CD4-positive, alpha-beta memory T cell (primary cell): ENCODE data around the gene IL33. TPM values are rescaled to one million over a fixed set of nuclear protein-coding genes. Genes with fewer than 3 reads are reported as not detected.

Experiments used
- CTCF ChIA-PET: fragments of 350-600 bp; sonication (Branson Sonifier 250); formaldehyde crosslinking; loops from one replicate; lab custom pipeline; 2021; ENCODE audit warnings: inconsistent platforms; ENCODE audit not compliant: partially characterized antibody; lab: Charles Lee
- POLR2A ChIA-PET: fragments of 350-600 bp; sonication (Branson Sonifier 250); formaldehyde crosslinking; loops from one replicate; lab custom pipeline; 2021; ENCODE audit not compliant: partially characterized antibody; lab: Charles Lee
- DNase-seq, 5 donors: peaks; one replicate each; pipeline versions ENCODE4 v3.0.0 to v3.0.0-alpha.2; 2020 to 2022; ENCODE audit warnings: mixed read lengths in 1 of 5
- H3K27ac ChIP-seq: one replicate; pipeline ENCODE4 v1.7.0; 2013; ENCODE audit warnings: low read depth, low read length
- H3K27me3 ChIP-seq: 2 replicates; pipeline ENCODE4 v1.7.0; 2013; ENCODE audit warnings: mild to moderate bottlenecking, low read length, moderate library complexity; ENCODE audit not compliant: insufficient read depth
- H3K36me3 ChIP-seq: 2 replicates; pipeline ENCODE4 v1.7.0; 2013; ENCODE audit warnings: mild to moderate bottlenecking, low read length, moderate library complexity; ENCODE audit not compliant: insufficient read depth
- H3K4me1 ChIP-seq: 2 replicates; pipeline ENCODE4 v1.7.0; 2013; ENCODE audit warnings: mild to moderate bottlenecking, low read length, moderate library complexity; ENCODE audit not compliant: insufficient read depth
- H3K4me3 ChIP-seq, 2 donors: one replicate each; pipeline ENCODE4 v1.7.0; 2013; ENCODE audit warnings: low read length in 2 of 2, mild to moderate bottlenecking in 1 of 2
- H3K9me3 ChIP-seq, 2 donors: one replicate each; pipeline ENCODE4 v1.7.0; 2013; ENCODE audit warnings: low read length in 2 of 2, control low read depth in 1 of 2; ENCODE audit not compliant: control insufficient read depth in 1 of 2
- H3K27ac Mint-ChIP-seq, 7 donors: one replicate each; pipeline ENCODE4 v1.8.0; 2020 to 2021; ENCODE audit warnings: mixed read lengths in 7 of 7, mild to moderate bottlenecking in 6 of 7, inconsistent platforms in 3 of 7, moderate library complexity in 3 of 7
- H3K27me3 Mint-ChIP-seq, 2 donors: one replicate each; pipeline ENCODE4 v1.8.0; 2020 to 2021; ENCODE audit warnings: mixed read lengths in 2 of 2
- H3K36me3 Mint-ChIP-seq, 2 donors: one replicate each; pipeline ENCODE4 v1.8.0; 2020 to 2021; ENCODE audit warnings: mixed read lengths in 2 of 2, inconsistent platforms in 1 of 2, mild to moderate bottlenecking in 1 of 2
- H3K4me1 Mint-ChIP-seq, 4 donors: one replicate each; pipeline ENCODE4 v1.8.0; 2020 to 2021; ENCODE audit warnings: mixed read lengths in 4 of 4, mild to moderate bottlenecking in 1 of 4
- H3K4me3 Mint-ChIP-seq, 8 donors: one replicate each; pipeline ENCODE4 v1.8.0; 2020 to 2021; ENCODE audit warnings: mixed read lengths in 8 of 8, mild to moderate bottlenecking in 7 of 8, moderate library complexity in 6 of 8, inconsistent platforms in 3 of 8
- H3K9me3 Mint-ChIP-seq, 8 donors: one replicate each; pipeline ENCODE4 v1.8.0; 2020 to 2021; ENCODE audit warnings: mixed read lengths in 8 of 8, mild to moderate bottlenecking in 5 of 8, inconsistent platforms in 3 of 8, moderate library complexity in 1 of 8
- intact Hi-C: fragments of 100-400 bp; cut with micrococcal nuclease; formaldehyde crosslinking; loops from one replicate; pipeline ENCODE4 v1.15.1; 2023
- polyA plus RNA-seq, 2 donors: library from polyadenylated mRNA; unstranded; fragments of 300-500 nt; fragmentation: Illumina TruSeq; gene quantifications; one replicate each; pipeline ENCODE4 v1.2.3, GENCODE V29; 2021
- total RNA-seq, 2 experiments: library from RNA; stranded (reverse); gene quantifications; one replicate each; pipeline ENCODE4 v1.2.3, GENCODE V29; 2021

The IL33 gene
- total and polyA plus RNA-seq, 4 experiments from 2014 or later: not detected

GRCh38 chr9:6239694-6240093, 24.1 kb downstream of the IL33 start:
- Histone ChIP-seq H3K9me3 (no peaks in the 10 kb centered on the region), H3K27me3 (no peaks in the 10 kb centered on the region), H3K36me3 (no peaks in the 10 kb centered on the region), H3K27ac (no peak overlapping the region), H3K4me3 (no peak overlapping the region), H3K4me1 (no peaks in the 10 kb centered on the region)
- Mint-ChIP-seq H3K9me3 (peaks cover 0 to 3% (median 0%) of the 10 kb centered on the region in 8 donors), H3K4me1 (no peaks in the 10 kb centered on the region), H3K27ac (no peak overlapping the region), H3K36me3 (no peaks in the 10 kb centered on the region), H3K4me3 (no peak overlapping the region), H3K27me3 (peaks cover 4 to 9% of the 10 kb centered on the region in 2 donors)
- ChIA-PET POLR2A (no interaction called here), CTCF (no interaction called here)
- intact Hi-C loops: no loop called here
- DNase-seq: no peak

DNA sequence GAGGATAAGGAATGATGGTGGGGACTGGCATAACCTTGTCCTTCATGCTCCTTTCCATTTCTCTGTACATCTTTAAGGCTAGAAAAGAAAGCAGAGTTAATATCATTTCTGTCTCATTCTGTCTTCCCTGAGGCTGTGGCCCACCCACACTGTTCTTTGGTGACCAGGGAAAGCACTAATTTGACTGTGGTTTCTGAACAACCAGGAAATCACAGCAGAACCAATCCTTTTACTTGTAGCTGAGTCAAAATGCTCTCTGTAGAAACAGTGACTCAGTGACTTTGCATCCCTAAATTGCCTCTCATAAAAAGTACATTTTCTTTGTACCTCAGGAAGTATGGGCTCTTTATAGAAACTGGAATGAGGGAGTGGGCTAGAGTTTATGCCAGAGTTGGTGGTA, 28.1 kb downstream of the IL33 start:
- no peak overlapping the region for H3K4me3 ChIP-seq
- H3K9me3 Mint-ChIP-seq: peaks cover 0 to 3% (median 0%) of the 10 kb centered on the region in 8 donors
- H3K36me3 ChIP-seq: no peaks in the 10 kb centered on the region
- H3K36me3 Mint-ChIP-seq: no peaks in the 10 kb centered on the region
- H3K27ac Mint-ChIP-seq: no peak overlapping the region
- peaks cover 0 to 3% (median under 1%) of the 10 kb centered on the region in 4 donors for H3K4me1 Mint-ChIP-seq
- H3K9me3 ChIP-seq: no peaks in the 10 kb centered on the region
- ChIA-PET POLR2A (no interaction called here), CTCF (no interaction called here)
- no peak for DNase-seq
- intact Hi-C loops: no loop called here
- no peaks in the 10 kb centered on the region for H3K4me1 ChIP-seq
- H3K27me3 ChIP-seq: no peaks in the 10 kb centered on the region
- H3K27me3 Mint-ChIP-seq: peaks cover 9 to 16% of the 10 kb centered on the region in 2 donors
- H3K27ac ChIP-seq: no peak overlapping the region
- H3K4me3 Mint-ChIP-seq: no peak overlapping the region

GRCh38 chr9:6247266-6247665, 31.7 kb downstream of the IL33 start:
- POLR2A ChIA-PET: no interaction called here
- H3K36me3 Mint-ChIP-seq: no peaks in the 10 kb centered on the region
- no peaks in the 10 kb centered on the region for H3K36me3 ChIP-seq
- H3K27ac Mint-ChIP-seq: no peak overlapping the region
- no peak for DNase-seq
- no peaks in the 10 kb centered on the region for H3K9me3 ChIP-seq
- CTCF ChIA-PET: no interaction called here
- H3K4me1 Mint-ChIP-seq: peaks cover 0 to 3% (median under 1%) of the 10 kb centered on the region in 4 donors
- H3K27me3 Mint-ChIP-seq: peaks cover 5 to 7% of the 10 kb centered on the region in 2 donors
- H3K4me3 ChIP-seq: no peak overlapping the region
- H3K4me1 ChIP-seq: no peaks in the 10 kb centered on the region
- peaks cover 0 to 2% (median 0%) of the 10 kb centered on the region in 8 donors for H3K9me3 Mint-ChIP-seq
- H3K27ac ChIP-seq: no peak overlapping the region
- intact Hi-C loops: no loop called here
- no peak overlapping the region for H3K4me3 Mint-ChIP-seq
- H3K27me3 ChIP-seq: no peaks in the 10 kb centered on the region

GRCh38 chr9:6268826-6269397, 53.3 kb downstream of the IL33 start:
- DNase-seq: no peak
- H3K9me3 Mint-ChIP-seq: peaks cover 0 to 9% (median 6%) of the 10 kb centered on the region in 8 donors
- no peaks in the 10 kb centered on the region for H3K27me3 ChIP-seq
- ChIA-PET CTCF (no interaction called here), POLR2A (no interaction called here)
- H3K36me3 ChIP-seq: no peaks in the 10 kb centered on the region
- H3K4me3 ChIP-seq: no peak overlapping the region
- no peaks in the 10 kb centered on the region for H3K36me3 Mint-ChIP-seq
- no peak overlapping the region for H3K27ac Mint-ChIP-seq
- H3K27me3 Mint-ChIP-seq: peaks cover 0 to 11% of the 10 kb centered on the region in 2 donors
- no peak overlapping the region for H3K4me3 Mint-ChIP-seq
- intact Hi-C loops: no loop called here
- no peak overlapping the region for H3K27ac ChIP-seq
- H3K4me1 ChIP-seq: no peaks in the 10 kb centered on the region
- no peaks in the 10 kb centered on the region for H3K4me1 Mint-ChIP-seq
- H3K9me3 ChIP-seq: no peaks in the 10 kb centered on the region

- H3K4me3 ChIP-seq: no peak overlapping the region
- CTCF ChIA-PET: no interaction called here
- no peak for DNase-seq
- no peak overlapping the region for H3K27ac ChIP-seq
- Mint-ChIP-seq H3K9me3 (no peaks in the 10 kb centered on the region), H3K4me1 (no peaks in the 10 kb centered on the region), H3K36me3 (no peaks in the 10 kb centered on the region), H3K27ac (no peak overlapping the region), H3K4me3 (no peak overlapping the region), H3K27me3 (peaks cover 1 to 8% of the 10 kb centered on the region in 2 donors)
- H3K36me3 ChIP-seq: no peaks in the 10 kb centered on the region
- intact Hi-C loops: no loop called here
- no peaks in the 10 kb centered on the region for H3K27me3 ChIP-seq
- H3K9me3 ChIP-seq: no peaks in the 10 kb centered on the region
- POLR2A ChIA-PET: no interaction called here
- H3K4me1 ChIP-seq: no peaks in the 10 kb centered on the region
Measured at GRCh38 chr9:6270896-6271295, 55.3 kb downstream of the IL33 start.

DNA sequence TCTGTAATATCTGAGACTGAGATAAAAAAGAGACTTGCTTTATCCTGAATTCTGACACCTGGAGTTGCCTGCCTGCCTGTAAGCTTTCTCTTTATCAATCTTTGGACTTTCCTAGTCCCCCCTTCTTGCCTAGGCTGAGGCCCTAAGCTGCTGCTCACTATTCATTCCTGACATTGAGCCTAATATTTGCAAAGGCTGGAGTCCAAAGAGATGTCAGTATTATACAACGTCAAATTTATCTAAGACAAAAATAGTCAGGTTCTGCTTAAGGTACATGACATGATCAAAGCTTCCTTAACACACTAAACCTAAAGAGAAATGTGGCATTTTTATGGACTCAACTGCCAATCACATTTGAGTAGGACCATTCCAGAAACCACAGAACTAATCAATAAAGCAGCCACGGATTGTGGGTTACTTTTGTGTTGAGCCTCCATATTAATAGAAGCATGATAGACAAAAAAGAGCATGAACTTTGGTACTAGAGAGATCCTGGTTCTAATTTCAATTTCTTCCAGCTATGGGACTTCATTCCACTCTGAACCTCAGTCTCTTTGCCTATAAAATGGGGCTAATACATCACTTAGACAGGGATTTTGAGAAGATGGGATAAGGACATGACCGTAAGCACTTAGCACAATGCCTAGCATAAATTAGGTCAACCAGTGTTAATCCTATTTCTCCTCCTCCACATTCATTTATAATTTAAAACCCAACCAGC, 56.1 kb downstream of the IL33 start:
- no peaks in the 10 kb centered on the region for H3K27me3 ChIP-seq
- no peaks in the 10 kb centered on the region for H3K4me1 ChIP-seq
- CTCF ChIA-PET: no interaction called here
- Mint-ChIP-seq H3K4me3 (no peak overlapping the region), H3K27ac (no peak overlapping the region), H3K9me3 (no peaks in the 10 kb centered on the region), H3K4me1 (no peaks in the 10 kb centered on the region), H3K27me3 (peaks cover 1 to 8% of the 10 kb centered on the region in 2 donors), H3K36me3 (no peaks in the 10 kb centered on the region)
- intact Hi-C loops: no loop called here
- no peaks in the 10 kb centered on the region for H3K36me3 ChIP-seq
- H3K9me3 ChIP-seq: no peaks in the 10 kb centered on the region
- H3K4me3 ChIP-seq: no peak overlapping the region
- POLR2A ChIA-PET: no interaction called here
- DNase-seq: no peak
- H3K27ac ChIP-seq: no peak overlapping the region

DNA sequence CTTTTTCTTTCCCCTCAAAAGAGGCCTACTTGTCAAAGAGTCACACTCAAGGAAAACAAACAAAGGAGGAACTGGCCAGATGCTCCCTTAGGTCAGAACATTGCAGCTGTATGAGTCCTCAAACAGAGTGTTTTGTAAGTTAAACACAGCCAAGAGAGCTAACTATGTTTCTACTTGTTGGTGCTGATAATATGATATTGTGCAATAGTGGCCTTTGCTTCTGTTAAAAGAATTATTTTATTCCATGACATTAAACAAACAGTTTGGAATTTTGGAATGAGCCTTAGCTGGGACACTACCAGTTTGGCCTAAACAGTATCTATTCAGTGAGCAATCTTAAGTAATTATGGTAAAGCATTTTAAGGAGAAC, 56.6 kb downstream of the IL33 start:
- Mint-ChIP-seq H3K27ac (no peak overlapping the region), H3K4me1 (no peaks in the 10 kb centered on the region), H3K36me3 (no peaks in the 10 kb centered on the region), H3K4me3 (no peak overlapping the region), H3K9me3 (no peaks in the 10 kb centered on the region), H3K27me3 (peaks cover 1 to 8% of the 10 kb centered on the region in 2 donors)
- POLR2A ChIA-PET: no interaction called here
- Histone ChIP-seq H3K4me3 (no peak overlapping the region), H3K27me3 (no peaks in the 10 kb centered on the region), H3K36me3 (no peaks in the 10 kb centered on the region), H3K27ac (no peak overlapping the region), H3K4me1 (no peaks in the 10 kb centered on the region), H3K9me3 (no peaks in the 10 kb centered on the region)
- DNase-seq: no peak
- CTCF ChIA-PET: no interaction called here
- intact Hi-C loops: no loop called here
